ENCODE measurements around the gene SLFN12L.

Gene SLFN12L

GRCh38 chr17:35496451-35497290, 40.8 kb downstream of the SLFN12L start:
- no peak for TF ChIP-seq CTCF (IDR thresholded peaks at IDR 0.05; ENCODE audit: control insufficient read depth, extremely low read depth, insufficient read depth)
- no peak overlapping the region for H3K4me3 ChIP-seq (ENCODE audit: low read depth, low read length)
- DNase-seq (ENCODE audit: low read depth): no peak

GRCh38 chr17:35493040-35493439, 44.4 kb downstream of the SLFN12L start:
- TF ChIP-seq CTCF (IDR thresholded peaks at IDR 0.05; ENCODE audit: control insufficient read depth, extremely low read depth, insufficient read depth): no peak
- no peak overlapping the region for H3K4me3 ChIP-seq (ENCODE audit: low read depth, low read length)
- no peak for DNase-seq (ENCODE audit: low read depth)

- H3K4me3 ChIP-seq (ENCODE audit: low read depth, low read length): no peak overlapping the region
- no peak for TF ChIP-seq CTCF (IDR thresholded peaks at IDR 0.05; ENCODE audit: control insufficient read depth, extremely low read depth, insufficient read depth)
- DNase-seq (ENCODE audit: low read depth): no peak
Measured at GRCh38 chr17:35491417-35491816, 46.1 kb downstream of the SLFN12L start.

GRCh38 chr17:35489944-35490343, 47.5 kb downstream of the SLFN12L start:
- DNase-seq (ENCODE audit: low read depth): no peak
- TF ChIP-seq CTCF (IDR thresholded peaks at IDR 0.05; ENCODE audit: control insufficient read depth, extremely low read depth, insufficient read depth): no peak
- no peak overlapping the region for H3K4me3 ChIP-seq (ENCODE audit: low read depth, low read length)

- TF ChIP-seq CTCF (IDR thresholded peaks at IDR 0.05; ENCODE audit: control insufficient read depth, extremely low read depth, insufficient read depth): no peak
- H3K4me3 ChIP-seq (ENCODE audit: low read depth, low read length): no peak overlapping the region
- no peak for DNase-seq (ENCODE audit: low read depth)
Measured at GRCh38 chr17:35488991-35489390, 48.5 kb downstream of the SLFN12L start.

- TF ChIP-seq CTCF (IDR thresholded peaks at IDR 0.05; ENCODE audit: control insufficient read depth, extremely low read depth, insufficient read depth): no peak
- no peak overlapping the region for H3K4me3 ChIP-seq (ENCODE audit: low read depth, low read length)
- no peak for DNase-seq (ENCODE audit: low read depth)
Measured at GRCh38 chr17:35486920-35487732, 50.4 kb downstream of the SLFN12L start.

All from LNCaP clone FGC (cell line).